Keratinocyte (primary cell): ENCODE measurements around the gene ETAA1. TPM values are rescaled to one million over a fixed set of nuclear protein-coding genes. Genes with fewer than 3 reads are reported as not detected.

Experiments used
- DNase-seq: peaks from one replicate; pipeline ENCODE4 v3.0.0-alpha.2; 2011; ENCODE audit warnings: low read depth, missing footprints, low spot score
- FAIRE-seq: peaks from 2 replicates; lab custom pipeline; 2011; peaks lifted over from hg19 to GRCh38; lab: Jason Lieb, UNC
- H2AFZ ChIP-seq: 2 replicates; pipeline ENCODE4 v1.6.0; 2012; ENCODE audit warnings: low read length, control low read depth, inconsistent platforms; ENCODE audit not compliant: control insufficient read depth
- H3K27ac ChIP-seq: 2 replicates; pipeline ENCODE4 v1.5.1; 2011; ENCODE audit warnings: low read length; ENCODE audit not compliant: control insufficient read depth, insufficient read depth
- H3K27me3 ChIP-seq: 3 replicates; pipeline ENCODE4 v1.6.0; 2011; ENCODE audit warnings: low read length; ENCODE audit not compliant: control insufficient read depth, insufficient read depth; ENCODE audit errors: extremely low read depth
- H3K36me3 ChIP-seq, 2 experiments: 2 replicates in 1 of 2; 3 replicates in 1 of 2; pipeline ENCODE4 v1.5.1; 2011; ENCODE audit warnings: low read length in 2 of 2, mild to moderate bottlenecking in 1 of 2; ENCODE audit not compliant: control insufficient read depth in 2 of 2, insufficient read depth in 2 of 2; ENCODE audit errors: extremely low read depth in 1 of 2
- H3K4me1 ChIP-seq: 3 replicates; pipeline ENCODE4 v1.5.1; 2011; ENCODE audit warnings: low read length; ENCODE audit not compliant: control insufficient read depth, insufficient read depth; ENCODE audit errors: extremely low read depth
- H3K4me2 ChIP-seq: 3 replicates; pipeline ENCODE4 v1.6.0; 2011; ENCODE audit warnings: low read depth, low read length; ENCODE audit not compliant: control insufficient read depth, insufficient read depth; ENCODE audit errors: extremely low read depth
- H3K4me3 ChIP-seq, 3 experiments: fragments of 200-600 bp in 1 of 3; sonication (generic) in 1 of 3; 2 replicates in 2 of 3; 3 replicates in 1 of 3; pipeline ENCODE4 v1.5.1; 2011 to 2016; ENCODE audit warnings: low read length in 3 of 3, mild to moderate bottlenecking in 3 of 3, control low read depth in 2 of 3, inconsistent platforms in 1 of 3, low read depth in 1 of 3, mixed read lengths in 1 of 3, mixed run types in 1 of 3, moderate library complexity in 1 of 3; ENCODE audit not compliant: control insufficient read depth in 2 of 3, insufficient read depth in 2 of 3; ENCODE audit errors: extremely low read depth in 1 of 3
- H3K79me2 ChIP-seq: 2 replicates; pipeline ENCODE4 v1.6.0; 2012; ENCODE audit warnings: low read length; ENCODE audit not compliant: control insufficient read depth, insufficient read depth
- H3K9ac ChIP-seq: 3 replicates; pipeline ENCODE4 v1.6.0; 2011; ENCODE audit warnings: low read length; ENCODE audit not compliant: control insufficient read depth, insufficient read depth; ENCODE audit errors: extremely low read depth
- H3K9me1 ChIP-seq: 3 replicates; pipeline ENCODE4 v1.6.0; 2011; ENCODE audit warnings: low read length; ENCODE audit not compliant: control insufficient read depth, insufficient read depth; ENCODE audit errors: extremely low read depth
- H3K9me3 ChIP-seq: 2 replicates; pipeline ENCODE4 v1.5.1; 2012; ENCODE audit warnings: low read depth, low read length; ENCODE audit not compliant: control insufficient read depth
- H4K20me1 ChIP-seq: 3 replicates; pipeline ENCODE4 v1.6.0; 2011; ENCODE audit warnings: low read length; ENCODE audit not compliant: control insufficient read depth, insufficient read depth; ENCODE audit errors: extremely low read depth
- CTCF ChIP-seq, 3 experiments: IDR thresholded peaks in 1 of 3; conservative IDR thresholded peaks in 1 of 3; optimal IDR thresholded peaks in 1 of 3; 2 replicates in 2 of 3; 3 replicates in 1 of 3; pipeline versions ENCODE3 to v1.5.1; 2011; ENCODE audit warnings: low read length in 3 of 3, mild to moderate bottlenecking in 3 of 3, moderate library complexity in 2 of 3, control low read depth in 1 of 3, inconsistent platforms in 1 of 3; ENCODE audit not compliant: insufficient read depth in 2 of 3; ENCODE audit errors: extremely low read depth in 1 of 3
- EZH2 ChIP-seq: IDR thresholded peaks from one replicate; pipeline ENCODE4 v1.6.1; 2012; ENCODE audit warnings: inconsistent platforms, mild to moderate bottlenecking, low read length, moderate library complexity
- dilution Hi-C: fragments of 300-500 bp; cut with MboI; formaldehyde crosslinking; loops from one replicate; pipeline ENCODE4 v1.7.0; 2020; ENCODE audit warnings: low sequenced_read_pairs; ENCODE audit not compliant: extremely low pct_ligation_motif_present
- polyA plus RNA-seq, 5 experiments: library from polyadenylated mRNA; depleted of rRNA in 3 of 5; stranded (reverse) in 3 of 5; stranded (forward) in 1 of 5; unstranded in 1 of 5; fragments of >200 nt; gene quantifications; 1 replicate in 1 of 5; 2 replicates in 3 of 5; 3 replicates in 1 of 5; pipeline versions ENCODE4 v1.2.1 to v1.2.3, GENCODE V29; 2011 to 2012; ENCODE audit warnings: missing spikeins in 2 of 5, low read depth in 1 of 5, low replicate concordance in 1 of 5

ETAA1 gene
- polyA plus RNA-seq, 1 donor (not counting 4 experiments of a cell fraction or from before 2014, with no cell fraction given): 11.5 TPM

GRCh38 chr2:67389286-67389685 lies 7.8 kb upstream of the ETAA1 start:
- Histone ChIP-seq H3K4me1 (peaks cover 13% of the 10 kb centered on the region), H3K4me3 (no peak overlapping the region), H3K9me3 (no peaks in the 10 kb centered on the region), H3K36me3 (no peaks in the 10 kb centered on the region), H4K20me1 (no peaks in the 10 kb centered on the region), H3K79me2 (no peaks in the 10 kb centered on the region), H3K27ac (no peak overlapping the region), H2AFZ (peak overlapping the region; percentile 50), H3K9me1 (no peaks in the 10 kb centered on the region), H3K27me3 (no peaks in the 10 kb centered on the region), H3K4me2 (peak overlapping the region; percentile 7), H3K9ac (no peak overlapping the region)
- TF ChIP-seq EZH2 (no peak), CTCF (optimal IDR thresholded peaks at IDR 0.05 in 1 of 3, IDR thresholded peaks at IDR 0.05 in 1 of 3, conservative IDR thresholded peaks at IDR 0.05 in 1 of 3; ENCODE audit: extremely low read depth in 1 of 3, insufficient read depth in 2 of 3, low read length in 3 of 3) (no peak)
- no peak for DNase-seq
- dilution Hi-C loops: no loop called here
- no peak for FAIRE-seq

- peak overlapping the region; percentile 50 for H2AFZ ChIP-seq
- TF ChIP-seq EZH2 (no peak), CTCF (optimal IDR thresholded peaks at IDR 0.05 in 1 of 3, IDR thresholded peaks at IDR 0.05 in 1 of 3, conservative IDR thresholded peaks at IDR 0.05 in 1 of 3; ENCODE audit: extremely low read depth in 1 of 3, insufficient read depth in 2 of 3, low read length in 3 of 3) (no peak)
Observed at GRCh38 chr2:67389788-67390187, 7.3 kb upstream of the ETAA1 start.

More at GRCh38 chr2:67389788-67390187, 7.3 kb upstream of the ETAA1 start:
- Histone ChIP-seq H3K27ac (no peak overlapping the region), H3K36me3 (no peaks in the 10 kb centered on the region), H3K4me1 (peaks cover 16% of the 10 kb centered on the region), H3K9me1 (no peaks in the 10 kb centered on the region), H3K79me2 (no peaks in the 10 kb centered on the region), H3K4me2 (no peak overlapping the region), H3K4me3 (no peak overlapping the region), H3K9ac (no peak overlapping the region), H4K20me1 (no peaks in the 10 kb centered on the region), H3K9me3 (no peaks in the 10 kb centered on the region), H3K27me3 (no peaks in the 10 kb centered on the region)
- dilution Hi-C loops: no loop called here
- FAIRE-seq (no peak), DNase-seq (no peak)
